Lung microvascular endothelial cell (primary cell): ENCODE data around the gene PITHD1. TPM values are rescaled to one million over a fixed set of nuclear protein-coding genes. Genes with fewer than 3 reads are reported as not detected.
"Not testable (repeated sequence)": the region's sequence is repeated elsewhere in the genome, so short reads cannot be mapped to it uniquely, and the experiment has no call there.

ENCODE experiments used
- DNase-seq, 2 donors: peaks; one replicate each; pipeline versions ENCODE4 v3.0.0 to v3.0.0-alpha.2; 2010; ENCODE audit warnings: low read depth in 2 of 2
- total RNA-seq: library from RNA; depleted of rRNA; stranded (reverse); fragments of >200 nt; gene quantifications from 2 replicates; pipeline ENCODE4 v1.2.1, GENCODE V29; 2014

The PITHD1 gene
- total RNA-seq, 1 donor from 2014 or later: 29.0 TPM

- DNase-seq: peak; percentile 91 to 94
Measured at GRCh38 chr1:23825076-23825761, 47.0 kb downstream of the PITHD1 start, which contains the start of gene HMGCL. Gene HMGCL (minus strand): TSS chr1:23825429. CDS start chr1:23825415, 14 bp downstream.

GRCh38 chr1:23825762-23826522 is 47.7 kb downstream of the PITHD1 start:
- no peak for DNase-seq

- not testable (repeated sequence) for DNase-seq
Measured at GRCh38 chr1:23826590-23826989, 48.4 kb downstream of the PITHD1 start.

GRCh38 chr1:23827717-23828116 is 49.5 kb downstream of the PITHD1 start:
- no peak for DNase-seq

- not testable (repeated sequence) for DNase-seq
Measured at GRCh38 chr1:23834156-23834555, 55.9 kb downstream of the PITHD1 start.

- no peak for DNase-seq
Measured at GRCh38 chr1:23836037-23836436, 57.8 kb downstream of the PITHD1 start.

Other genes with a start within 250 kb of the PITHD1 start
- gene E2F2, start 247.2 kb upstream of the PITHD1 start, total RNA-seq: 0.40 and 0.87 TPM in 2 replicates
- gene ID3, start 218.9 kb upstream of the PITHD1 start, total RNA-seq: 479 and 520 TPM in 2 replicates
- gene RPL11, start 86.6 kb upstream of the PITHD1 start, total RNA-seq: 1,249 and 1,276 TPM in 2 replicates
- 13.9 and 22.2 TPM in 2 replicates for gene ELOA, start 34.9 kb upstream of the PITHD1 start, total RNA-seq
- gene LYPLA2, start 12.7 kb downstream of the PITHD1 start, total RNA-seq: 92.7 and 108 TPM in 2 replicates
- 16.7 and 19.6 TPM in 2 replicates for gene GALE, start 22.3 kb downstream of the PITHD1 start, total RNA-seq
- 37.3 and 40.7 TPM in 2 replicates for gene HMGCL, start 47.0 kb downstream of the PITHD1 start, total RNA-seq
- gene FUCA1, start 89.9 kb downstream of the PITHD1 start, total RNA-seq: 9.4 and 11.7 TPM in 2 replicates
- not detected in 2 replicates for gene CNR2, start 134.9 kb downstream of the PITHD1 start, total RNA-seq
- gene PNRC2, start 181.4 kb downstream of the PITHD1 start, total RNA-seq: 64.9 and 69.0 TPM in 2 replicates
- gene SRSF10, start 201.9 kb downstream of the PITHD1 start, total RNA-seq: 47.5 and 70.2 TPM in 2 replicates